ENCODE results near the gene NRIP2.

GRCh38 chr12:2826721-2827515 lies 7.9 kb downstream of the NRIP2 start:
- TF ChIP-seq CTCF (IDR thresholded peaks at IDR 0.05): no peak
- TF ChIP-seq POLR2AphosphoS5 (IDR thresholded peaks at IDR 0.05; ENCODE audit: insufficient read depth in 1 of 2, low read depth in 1 of 2): no peak
